GM19467 (cell line): ENCODE results near the gene MTF2.
"Not testable (repeated sequence)": the region's sequence is repeated elsewhere in the genome, so short reads cannot be mapped to it uniquely, and the experiment has no call there.

Experiments
- ATAC-seq: cut with Tn5 transposase; IDR thresholded peaks from one replicate; pipeline ENCODE4 v1.9.1; 2021; ENCODE audit warnings: mild to moderate bottlenecking, moderate library complexity; ENCODE audit not compliant: unreplicated experiment

The MTF2 gene

DNA sequence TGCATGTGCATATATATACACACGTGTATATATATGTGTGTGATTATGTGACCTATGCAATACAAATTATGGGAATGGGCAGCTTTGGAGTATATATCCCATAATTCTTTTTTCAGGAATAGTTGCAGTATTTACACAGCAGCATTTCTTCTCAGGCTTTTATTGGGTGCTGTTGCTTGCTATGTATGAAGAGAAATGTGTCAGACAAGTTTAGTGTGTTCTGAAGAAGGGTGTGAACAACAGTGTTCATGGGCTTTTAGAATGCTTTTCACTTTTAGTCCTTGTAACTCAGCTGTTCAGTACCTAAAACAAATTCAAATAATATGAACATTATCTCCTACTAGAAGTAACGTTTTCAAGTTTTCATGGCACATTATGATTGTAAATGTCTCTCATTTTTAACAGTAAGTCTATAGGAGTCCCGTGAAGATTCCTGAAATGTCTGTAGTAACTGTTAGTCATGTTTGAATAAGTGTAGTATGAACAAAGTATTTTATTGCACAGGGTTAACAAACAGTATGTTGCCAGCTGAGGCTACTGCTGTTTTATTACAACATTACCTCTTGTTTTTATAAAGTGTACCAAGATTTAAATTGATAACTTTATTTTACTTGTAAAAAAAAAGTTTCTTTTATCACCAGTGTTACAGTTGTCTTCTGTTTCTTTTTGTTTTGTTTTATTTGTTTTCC lies 58.7 kb downstream of the MTF2 start:
- ATAC-seq, result no peak

DNA sequence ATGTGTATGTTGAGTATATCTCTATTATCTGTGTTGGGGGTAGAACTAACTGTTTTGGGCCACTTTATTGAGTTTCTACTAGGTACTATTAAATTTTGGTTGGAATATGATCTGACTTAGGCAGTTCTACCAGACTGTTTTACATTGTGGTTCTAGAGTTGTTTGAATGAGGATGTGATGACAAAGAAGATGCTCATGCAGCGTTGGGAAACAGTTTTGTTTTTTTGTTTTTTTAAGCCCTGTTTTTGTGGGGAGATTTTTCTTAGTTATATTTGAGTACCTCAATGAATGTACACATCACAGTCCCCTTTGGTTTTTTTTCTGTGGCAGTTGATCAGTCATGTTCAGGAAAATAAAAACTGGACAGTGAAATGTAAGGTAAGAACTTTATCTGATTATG lies 61.0 kb downstream of the MTF2 start:
- ATAC-seq, result no peak

DNA sequence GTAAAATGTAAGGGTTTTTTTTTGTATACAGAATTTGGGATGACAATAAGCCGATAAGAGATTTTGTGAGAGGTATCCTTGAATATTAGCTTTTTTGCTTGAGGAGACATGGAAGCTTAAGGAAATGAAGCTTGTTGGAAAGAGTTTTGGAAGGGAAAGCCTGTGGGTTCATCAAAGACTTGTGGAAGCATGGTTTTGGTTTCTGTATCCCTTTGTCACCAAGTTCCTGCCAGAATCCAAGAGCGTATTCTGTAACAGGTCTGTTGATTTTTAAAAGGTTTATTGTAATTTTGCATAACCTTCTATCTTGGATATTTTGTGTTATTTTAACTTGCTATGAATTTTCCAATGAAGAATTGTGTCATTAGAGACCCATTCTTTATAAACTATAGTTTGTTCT lies 63.1 kb downstream of the MTF2 start:
- no peak for ATAC-seq

DNA sequence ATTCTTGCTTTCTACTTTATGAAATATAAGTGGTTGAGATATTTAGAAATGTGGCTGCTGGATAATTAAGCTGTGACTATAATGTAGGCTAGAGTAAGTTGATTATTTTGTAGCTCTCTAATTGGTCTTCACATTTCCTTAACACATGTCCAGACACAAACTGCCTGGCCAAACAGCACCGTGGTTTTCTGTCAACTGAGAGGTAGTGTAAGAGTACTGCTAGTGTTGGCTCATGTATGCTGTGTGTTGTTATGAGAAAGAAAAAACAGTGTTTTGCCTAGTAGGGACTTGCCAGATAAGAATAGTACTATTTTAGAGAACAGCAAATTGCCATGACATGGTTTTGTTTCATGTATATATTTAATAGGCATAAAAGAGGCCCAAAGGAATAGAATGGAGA lies 64.1 kb downstream of the MTF2 start:
- no peak for ATAC-seq

DNA sequence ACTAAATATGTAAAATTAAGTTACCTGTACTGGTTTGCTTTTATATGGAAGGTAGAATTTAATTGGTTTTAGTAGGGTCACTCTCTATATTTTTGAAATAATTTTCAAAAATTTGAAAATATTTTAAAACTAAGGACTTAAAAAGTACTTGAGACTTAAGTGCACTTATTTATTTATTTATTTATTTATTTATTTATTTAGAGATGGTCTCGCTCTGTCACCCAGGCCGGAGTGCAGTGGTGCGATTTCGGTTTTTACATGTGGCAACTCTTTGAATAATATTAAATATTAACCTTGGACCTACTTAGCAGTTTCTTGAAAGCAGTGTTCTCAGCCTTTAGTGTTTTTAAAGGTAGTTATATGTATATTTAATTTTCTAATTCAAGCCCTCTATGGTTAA lies 64.7 kb downstream of the MTF2 start:
- ATAC-seq, result no peak

DNA sequence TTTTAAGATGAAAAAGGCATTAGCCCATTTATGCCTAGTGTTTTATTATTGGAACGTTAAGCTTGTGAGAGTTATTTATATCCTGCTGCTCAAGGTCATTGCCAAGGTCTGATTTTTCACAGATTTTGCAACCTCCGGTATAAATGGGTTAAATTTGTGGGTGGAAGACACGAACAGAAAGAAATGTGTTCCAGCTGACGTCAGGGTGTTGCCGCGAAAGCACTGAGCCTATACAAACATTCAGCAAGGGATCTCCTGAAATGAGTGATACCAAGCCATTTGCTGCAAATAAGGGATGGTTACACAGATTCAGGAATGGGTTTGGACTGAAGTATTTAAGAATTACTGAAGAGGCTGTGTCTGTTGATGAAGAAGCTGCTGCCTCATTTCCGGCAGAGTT lies 68.9 kb downstream of the MTF2 start:
- no peak for ATAC-seq

DNA sequence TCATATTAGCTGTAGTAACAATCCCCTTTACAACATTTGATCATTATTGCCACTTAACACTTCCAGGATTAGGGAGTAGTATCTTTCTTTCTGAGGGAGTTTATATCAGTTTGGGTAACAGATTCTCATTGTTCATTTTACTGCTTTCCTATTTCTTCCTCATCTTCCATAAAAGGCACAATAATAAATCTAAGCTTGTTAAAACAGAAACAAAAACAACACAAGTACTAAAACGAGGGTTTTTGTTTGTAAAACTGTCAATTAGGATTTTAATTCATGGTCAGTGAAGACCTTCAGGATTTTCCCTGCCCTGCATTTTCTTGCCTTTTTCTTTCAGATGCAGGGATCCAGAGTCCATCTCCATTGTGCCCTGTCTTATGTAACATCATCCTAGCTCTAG lies 71.6 kb downstream of the MTF2 start:
- no peak for ATAC-seq

DNA sequence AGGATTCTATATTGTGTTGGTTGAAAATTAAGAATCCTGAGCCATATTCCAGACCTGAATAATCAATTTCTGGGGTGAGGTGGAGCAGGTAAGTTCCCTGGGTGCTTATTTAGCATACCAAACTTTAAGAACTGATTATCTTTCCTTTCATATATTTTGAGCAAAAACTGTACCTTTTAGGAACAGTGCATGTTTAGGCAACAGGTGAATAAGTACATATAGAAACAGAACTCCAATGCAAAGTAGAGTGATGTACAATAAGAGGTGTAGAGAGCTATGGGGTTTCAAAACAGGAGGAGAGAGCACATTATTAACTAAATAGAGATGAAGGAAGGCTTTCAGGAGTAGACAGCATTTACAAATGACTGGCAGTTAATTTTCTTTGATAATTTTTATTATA lies 72.4 kb downstream of the MTF2 start:
- ATAC-seq, result no peak

DNA sequence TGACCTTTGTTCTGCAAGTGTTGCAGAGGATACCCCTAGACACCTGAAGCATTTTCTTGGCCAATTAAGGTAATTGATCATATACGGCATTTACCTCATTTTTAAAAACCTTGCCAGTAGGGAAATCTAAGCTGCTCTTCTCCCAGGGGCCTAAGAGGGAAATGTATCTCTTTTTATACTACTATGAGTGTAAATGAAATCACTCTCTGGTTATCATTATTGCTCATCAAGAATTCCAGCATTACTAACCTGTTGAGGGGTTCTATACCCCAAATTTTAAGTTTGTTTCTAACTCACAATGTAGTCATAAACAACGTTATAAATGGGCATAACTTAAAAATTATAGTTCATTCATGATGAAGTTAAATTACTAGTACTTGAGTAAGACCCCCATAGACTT lies 73.8 kb downstream of the MTF2 start:
- no peak for ATAC-seq

DNA sequence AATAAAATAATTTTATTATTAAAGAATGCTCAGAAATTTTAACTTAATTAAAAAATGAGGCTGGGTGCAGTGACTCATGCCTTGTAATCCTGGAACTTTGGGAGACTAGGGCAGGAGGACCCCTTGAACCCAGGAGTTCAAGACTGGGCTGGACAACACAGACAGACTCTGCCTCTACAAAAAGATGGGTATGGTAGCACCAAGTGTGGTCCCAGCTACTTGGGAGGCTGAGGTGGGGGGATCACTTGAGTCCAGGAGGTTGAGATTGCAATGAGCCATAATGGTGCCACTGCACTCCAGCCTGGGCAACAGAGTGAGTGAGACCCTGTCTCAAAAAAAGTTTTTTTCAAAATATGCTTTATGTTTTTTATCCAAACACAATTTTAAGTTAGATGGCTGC lies 75.8 kb downstream of the MTF2 start:
- no peak for ATAC-seq

DNA sequence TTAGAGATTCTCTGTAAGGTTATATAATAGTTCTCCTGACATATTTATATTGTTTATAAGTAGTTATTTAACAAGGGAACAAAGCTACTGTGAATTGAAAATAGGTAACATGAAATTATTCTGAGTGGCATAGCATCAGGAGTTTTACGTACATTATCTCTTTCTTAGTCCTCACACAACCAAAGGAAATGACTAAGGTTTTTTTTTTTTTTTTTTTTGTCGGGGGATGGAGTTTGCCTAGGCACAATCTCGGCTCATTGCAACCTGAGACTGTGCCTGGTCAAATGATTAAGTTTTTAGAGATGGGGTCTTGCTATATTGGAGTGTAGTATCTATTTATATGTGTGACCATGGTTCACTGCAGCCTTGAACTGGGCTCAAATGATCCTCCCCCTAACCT lies 76.3 kb downstream of the MTF2 start:
- ATAC-seq, result no peak

DNA sequence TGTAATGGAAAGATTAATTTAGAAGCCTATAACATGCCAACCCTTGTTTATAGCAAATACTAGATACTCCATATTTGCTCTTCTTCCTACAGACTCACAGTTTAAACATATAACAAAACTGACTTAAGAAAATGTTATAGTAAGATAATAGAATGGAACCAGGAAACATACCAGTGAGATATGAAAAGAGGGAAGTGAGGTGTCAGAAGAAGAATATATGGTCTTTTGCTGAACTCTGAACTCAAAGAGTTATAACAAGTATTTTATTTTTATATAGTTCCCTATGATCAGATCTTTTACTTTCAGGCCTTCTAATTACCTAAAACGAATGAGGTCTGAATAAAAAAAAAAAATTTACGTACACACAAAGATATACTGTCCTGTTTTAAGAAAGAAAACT lies 80.3 kb downstream of the MTF2 start:
- ATAC-seq, result no peak

DNA sequence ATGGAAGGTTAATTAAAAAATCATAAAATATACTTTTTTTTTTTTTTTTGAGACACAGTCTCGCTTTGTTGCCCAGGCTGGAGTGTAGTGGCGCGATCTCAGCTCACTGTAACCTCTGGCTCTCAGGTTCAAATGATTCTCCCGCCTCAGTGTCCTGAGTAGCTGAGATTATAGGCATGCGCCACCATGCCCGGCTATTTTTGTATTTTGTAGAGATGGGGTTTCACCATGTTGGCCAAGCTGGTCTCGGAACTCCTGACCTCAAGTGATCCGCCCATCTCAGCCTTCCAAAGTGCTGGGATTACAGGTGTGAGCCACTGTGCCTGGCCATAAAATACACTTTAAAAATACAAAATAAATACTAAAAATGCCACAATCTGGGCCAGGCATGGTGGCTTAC lies 84.2 kb downstream of the MTF2 start:
- not testable (repeated sequence) for ATAC-seq

DNA sequence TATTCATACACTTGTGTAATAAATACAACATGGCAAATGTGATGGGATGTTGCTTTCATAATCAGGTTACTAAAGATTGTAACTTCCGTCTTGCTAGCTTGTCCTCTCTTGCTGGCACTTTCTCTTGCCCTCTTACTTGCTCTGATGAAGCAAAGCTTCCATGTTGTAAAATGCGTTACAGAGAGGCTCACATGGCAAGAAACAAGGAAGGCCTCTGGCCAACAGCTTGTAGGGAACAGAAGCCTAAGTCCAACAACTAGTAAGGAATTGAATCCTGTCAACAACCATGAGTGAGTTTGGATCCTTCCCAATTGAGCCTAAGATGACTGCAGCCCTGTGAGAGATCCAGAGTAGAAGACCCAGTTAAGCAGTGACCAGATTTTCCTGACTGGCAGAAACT lies 85.7 kb downstream of the MTF2 start:
- no peak for ATAC-seq

DNA sequence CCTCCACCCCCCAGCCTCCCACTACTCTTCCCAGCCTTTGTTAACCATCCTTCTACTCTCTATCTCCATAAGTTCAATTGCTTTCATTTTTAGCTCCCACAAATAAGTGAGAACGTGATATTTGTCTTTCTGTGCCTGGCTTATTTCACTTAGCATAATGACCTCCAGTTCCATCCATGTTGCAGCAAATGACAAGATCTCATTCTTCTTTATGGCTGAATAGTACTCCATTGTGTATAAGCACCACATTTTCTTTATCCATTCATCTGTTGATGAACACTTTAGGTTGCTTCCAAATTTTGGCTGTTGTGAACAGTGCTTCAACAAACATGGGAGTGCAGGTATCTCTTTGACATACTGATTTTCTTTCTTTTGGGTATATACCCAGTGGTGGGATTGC lies 86.8 kb downstream of the MTF2 start:
- ATAC-seq, result not testable (repeated sequence)

DNA sequence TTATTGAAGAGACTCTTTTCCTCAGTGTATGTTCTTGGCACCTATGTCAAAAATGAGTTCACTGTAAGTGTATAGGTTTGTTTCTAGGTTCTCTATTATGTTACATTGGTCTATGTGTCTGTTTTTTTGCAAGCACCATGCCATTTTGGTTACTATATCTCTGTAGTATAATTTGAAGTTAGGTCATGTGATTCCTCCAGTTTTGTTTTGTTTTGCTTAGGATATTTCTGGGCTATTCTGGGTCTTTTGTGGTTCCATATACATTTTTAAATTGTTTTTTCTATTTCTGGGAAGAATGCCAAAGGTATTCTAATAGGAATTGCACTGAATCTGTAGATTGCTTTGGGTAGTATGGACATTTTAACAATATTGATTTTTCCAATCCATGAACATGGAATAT lies 87.9 kb downstream of the MTF2 start:
- ATAC-seq, result no peak

DNA sequence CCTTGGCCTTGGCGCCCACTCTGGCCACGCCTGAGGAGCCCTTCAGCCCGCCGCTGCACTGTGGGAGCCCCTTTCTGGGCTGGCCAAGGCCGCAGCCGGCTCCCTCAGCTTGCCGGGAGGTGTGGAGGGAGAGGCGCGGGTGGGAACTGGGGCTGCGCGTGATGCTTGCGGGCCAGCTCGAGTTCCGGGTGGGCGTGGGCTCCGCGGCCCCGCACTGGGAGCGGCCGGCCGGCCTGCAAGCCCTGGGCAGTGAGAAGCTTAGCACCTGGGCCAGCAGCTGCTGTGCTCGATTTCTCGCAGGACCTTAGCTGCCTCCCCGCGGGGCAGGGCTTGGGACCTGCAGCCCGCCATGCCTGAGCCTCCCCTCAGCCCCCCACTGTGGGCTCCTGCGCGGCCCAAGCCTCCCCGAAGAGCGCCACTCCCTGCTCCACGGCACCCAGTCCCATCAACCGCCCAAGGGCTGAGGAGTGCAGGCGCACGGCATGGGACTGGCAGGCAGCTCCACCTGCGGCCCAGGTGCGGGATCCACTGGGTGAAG lies 91.1 kb downstream of the MTF2 start:
- not testable (repeated sequence) for ATAC-seq

DNA sequence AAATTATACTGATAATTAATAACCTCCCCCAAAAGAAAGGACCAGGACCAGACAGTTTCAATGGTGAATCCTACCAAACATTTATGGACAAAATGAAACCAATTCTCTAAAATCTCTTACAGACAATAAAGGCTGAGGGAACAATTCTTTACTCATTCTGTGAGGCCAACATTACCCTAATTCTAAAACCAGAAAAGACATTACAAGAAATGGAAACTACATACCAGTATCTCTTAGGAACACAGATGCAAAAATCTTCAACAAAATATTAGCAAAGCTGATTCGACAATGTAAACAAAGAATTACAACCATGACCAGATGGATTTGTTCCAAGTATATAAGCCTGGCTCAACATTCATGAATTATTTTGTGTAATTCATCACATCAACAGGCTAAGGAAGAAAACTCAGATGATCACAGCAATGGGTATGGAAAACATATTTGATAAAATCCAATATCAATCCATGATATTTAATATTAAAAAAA lies 92.5 kb downstream of the MTF2 start:
- no peak for ATAC-seq

DNA sequence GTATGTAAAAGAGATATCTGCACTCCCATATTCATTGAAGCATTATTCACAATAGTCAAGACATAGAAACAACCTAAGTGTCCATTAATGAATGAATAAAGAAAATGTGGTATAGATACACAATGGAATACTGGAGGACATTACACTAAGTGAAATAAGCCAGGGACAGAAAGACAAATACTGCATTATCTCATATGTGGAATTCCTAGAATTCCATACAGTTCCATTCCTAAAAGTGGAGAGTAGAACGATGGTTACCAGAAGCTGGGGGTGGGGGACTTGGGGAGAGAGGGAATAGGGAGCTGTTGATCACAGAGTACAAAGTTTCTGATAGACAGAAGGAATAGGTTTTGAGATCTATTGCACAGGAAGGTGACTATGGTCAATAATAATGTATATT lies 93.7 kb downstream of the MTF2 start:
- ATAC-seq, result no peak

DNA sequence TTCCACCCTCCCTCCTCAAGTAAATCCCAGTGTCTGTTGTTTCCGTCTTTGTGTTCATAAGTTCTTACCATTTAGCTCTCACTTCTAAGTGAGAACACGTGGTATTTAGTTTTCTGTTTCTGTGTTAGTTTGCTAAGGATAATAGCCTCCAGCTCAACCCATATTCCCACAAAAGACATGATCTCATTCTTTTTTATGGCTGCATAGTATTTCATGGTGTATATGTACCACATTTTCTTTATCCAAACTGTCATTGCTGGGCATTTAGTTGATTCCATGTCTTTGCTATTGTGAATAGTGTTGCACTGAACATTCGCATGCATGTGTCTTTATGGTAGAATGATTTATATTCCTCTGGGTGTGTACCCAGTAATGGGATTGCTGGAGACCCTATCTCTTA lies 95.6 kb downstream of the MTF2 start:
- ATAC-seq, result not testable (repeated sequence)

DNA sequence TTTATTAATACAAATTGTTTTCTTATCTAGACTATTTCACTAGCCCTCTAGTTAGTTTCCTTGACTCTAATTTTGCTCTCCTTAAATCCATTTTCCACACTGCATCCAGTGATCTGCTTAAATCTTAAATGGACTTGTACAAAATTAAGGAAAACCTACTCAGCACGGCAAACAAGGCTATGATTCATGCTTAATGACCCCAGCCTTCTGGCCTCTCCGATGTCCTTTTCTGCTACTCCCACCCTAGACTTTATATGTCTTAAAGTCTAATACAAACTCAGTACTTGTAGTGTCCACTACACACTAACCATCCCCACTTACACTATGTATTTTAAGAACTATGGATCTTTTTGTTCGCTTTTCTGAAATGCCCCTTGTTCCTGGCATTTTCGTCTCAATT lies 98.9 kb downstream of the MTF2 start:
- ATAC-seq, result no peak

DNA sequence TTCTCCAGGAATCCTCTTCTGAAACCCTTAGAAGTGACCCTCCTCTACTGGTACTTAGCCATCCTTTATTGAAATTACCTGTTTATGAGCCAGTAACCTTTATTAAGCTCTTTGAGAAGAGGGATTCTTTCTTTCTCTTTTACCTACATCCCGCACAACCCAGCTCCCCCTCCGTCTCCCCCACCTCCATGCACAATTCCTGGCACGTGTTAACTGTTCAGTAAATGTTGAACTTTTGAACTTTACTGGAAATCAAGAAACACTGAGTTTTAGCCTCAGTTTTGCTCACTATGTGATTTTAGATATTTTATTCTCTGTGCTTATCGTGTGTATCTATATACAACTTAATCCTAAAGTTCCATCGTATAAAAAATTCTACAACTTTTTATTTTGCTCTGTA lies 99.3 kb downstream of the MTF2 start:
- no peak for ATAC-seq
